Upper lobe of left lung (tissue), 4 donors: ENCODE data around the gene UNKL.

Experiments
- CTCF ChIP-seq, 6 experiments: fragments of 450-650 bp in 4 of 6; fragments of 200-600 bp in 2 of 6; sonication (generic) in 2 of 6; IDR thresholded peaks; one replicate each; pipeline ENCODE4 v1.5.1; 2016 to 2019; ENCODE audit warnings: antibody characterized with exemption in 6 of 6
- POLR2A ChIP-seq, 4 donors: fragments of 450-650 bp; IDR thresholded peaks; one replicate each; pipeline ENCODE4 v1.5.1; 2016 to 2017; ENCODE audit warnings: antibody characterized with exemption in 4 of 4, mild to moderate bottlenecking in 2 of 4

GRCh38 chr16:1334739-1335138 is 79.8 kb downstream of the UNKL start:
- TF ChIP-seq CTCF (IDR thresholded peaks at IDR 0.05): no peak
- no peak for TF ChIP-seq POLR2A (IDR thresholded peaks at IDR 0.05)
